GM12891 (cell line): Measurements from ENCODE around the gene SF3B3.

Experiments used
- PAX5 ChIP-seq: IDR thresholded peaks from 2 replicates; pipeline ENCODE4 v1.6.1; 2011; ENCODE audit warnings: low read length, moderate library complexity, mild to moderate bottlenecking; ENCODE audit not compliant: insufficient read depth, severe bottlenecking
- POLR2A ChIP-seq: IDR thresholded peaks from 2 replicates; pipeline ENCODE4 v1.6.1; 2011; ENCODE audit warnings: low read depth, low read length, control low read depth
- POLR2AphosphoS5 ChIP-seq: IDR thresholded peaks from 2 replicates; pipeline ENCODE4 v1.6.1; 2011; ENCODE audit warnings: low read depth, low read length, control low read depth
- SPI1 ChIP-seq: IDR thresholded peaks from 2 replicates; pipeline ENCODE4 v1.6.1; 2011; ENCODE audit warnings: low read depth, low read length, control low read depth
- TAF1 ChIP-seq: IDR thresholded peaks from 2 replicates; pipeline ENCODE4 v1.6.1; 2011; ENCODE audit warnings: low read depth, low read length, control low read depth

DNA sequence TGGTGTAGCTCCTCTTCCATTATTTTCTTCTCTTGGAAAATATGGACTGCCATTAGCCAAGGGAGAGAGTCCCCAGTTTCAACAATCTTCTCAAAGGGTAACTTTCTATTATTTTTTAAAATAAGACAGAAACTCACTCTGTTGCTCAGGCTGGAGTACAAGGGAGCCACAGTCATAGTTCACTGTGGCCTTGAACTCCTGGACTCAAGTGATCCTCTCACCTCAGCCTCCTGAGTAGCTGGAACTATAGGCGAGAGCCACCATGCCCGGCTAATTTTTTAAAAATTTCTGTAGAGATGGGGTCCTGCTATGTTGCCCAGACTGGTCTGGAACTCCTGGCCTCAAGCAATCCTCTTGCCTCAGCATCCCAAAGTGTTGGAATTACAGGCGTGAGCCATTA is 13.4 kb upstream of the SF3B3 start:
- TF ChIP-seq POLR2A (no peak), SPI1 (no peak), POLR2AphosphoS5 (no peak), TAF1 (no peak), PAX5 (no peak)
